Mesendoderm (in vitro differentiated cells): Measurements from ENCODE around the gene CXCR1.

Experiments
- DNase-seq: peaks from one replicate; pipeline ENCODE4 v3.0.0; 2013
- H2AK5ac ChIP-seq: 2 replicates; pipeline ENCODE4 v1.6.1; 2013; ENCODE audit warnings: low read length, inconsistent platforms
- H2BK120ac ChIP-seq: 2 replicates; pipeline ENCODE4 v1.6.1; 2013; ENCODE audit warnings: low read depth, mild to moderate bottlenecking, low read length, moderate library complexity, mixed read lengths
- H2BK15ac ChIP-seq: replicated peaks from 2 replicates; pipeline ENCODE4 v1.6.1; 2013; ENCODE audit warnings: low read depth, mild to moderate bottlenecking, moderate library complexity
- H2BK5ac ChIP-seq: 2 replicates; pipeline ENCODE4 v1.6.1; 2013; ENCODE audit warnings: low read length, inconsistent platforms
- H3K18ac ChIP-seq: 2 replicates; pipeline ENCODE4 v1.6.1; 2013; ENCODE audit warnings: mild to moderate bottlenecking, low read length, mixed read lengths
- H3K23ac ChIP-seq: one replicate; pipeline ENCODE4 v1.6.1; 2013; ENCODE audit warnings: low read length
- H3K27ac ChIP-seq: 2 replicates; pipeline ENCODE4 v1.5.1; 2013; ENCODE audit warnings: low read depth, mild to moderate bottlenecking, inconsistent platforms, low read length, moderate library complexity
- H3K27me3 ChIP-seq: 2 replicates; pipeline ENCODE4 v1.6.1; 2013; ENCODE audit warnings: low read length, control low read depth, mild to moderate bottlenecking, inconsistent platforms; ENCODE audit not compliant: insufficient read depth, poor library complexity
- H3K36me3 ChIP-seq: 2 replicates; pipeline ENCODE4 v1.6.1; 2013; ENCODE audit warnings: low read length, inconsistent platforms; ENCODE audit not compliant: control insufficient read depth, insufficient read depth
- H3K4ac ChIP-seq: one replicate; pipeline ENCODE4 v1.6.1; 2013; ENCODE audit warnings: low read depth, mild to moderate bottlenecking, low read length, moderate library complexity
- H3K4me1 ChIP-seq: 2 replicates; pipeline ENCODE4 v1.6.1; 2013; ENCODE audit warnings: low read depth, low read length, inconsistent platforms; ENCODE audit not compliant: control insufficient read depth
- H3K4me2 ChIP-seq: 2 replicates; pipeline ENCODE4 v1.6.1; 2013; ENCODE audit warnings: low read length
- H3K4me3 ChIP-seq: 2 replicates; pipeline ENCODE4 v1.5.1; 2013; ENCODE audit warnings: mild to moderate bottlenecking, low read length
- H3K56ac ChIP-seq: one replicate; pipeline ENCODE4 v1.6.1; 2013; ENCODE audit warnings: low read length
- H3K79me1 ChIP-seq: 2 replicates; pipeline ENCODE4 v1.6.1; 2013; ENCODE audit warnings: low read length, inconsistent platforms
- H3K79me2 ChIP-seq: 2 replicates; pipeline ENCODE4 v1.6.1; 2013; ENCODE audit warnings: mild to moderate bottlenecking, low read length; ENCODE audit not compliant: control insufficient read depth, insufficient read depth
- H3K9ac ChIP-seq: 2 replicates; pipeline ENCODE4 v1.6.1; 2013; ENCODE audit warnings: low read length, inconsistent platforms
- H4K5ac ChIP-seq: one replicate; pipeline ENCODE4 v1.6.1; 2013; ENCODE audit warnings: low read length
- H4K8ac ChIP-seq: one replicate; pipeline ENCODE4 v1.6.1; 2013; ENCODE audit warnings: low read depth, mild to moderate bottlenecking, control low read depth, low read length, moderate library complexity
- WGBS: extraction: QIAGEN DNeasy Blood & Tissue Kit; methylation state at CpG from one replicate; pipeline ENCODE4 v1.1.7; 2013; ENCODE audit warnings: low lambda C conversion rate, missing lambda C conversion rate; ENCODE audit not compliant: insufficient coverage; ENCODE audit errors: extremely low coverage; 5-methylcytosine and 5-hydroxymethylcytosine counted together

Gene CXCR1

DNA sequence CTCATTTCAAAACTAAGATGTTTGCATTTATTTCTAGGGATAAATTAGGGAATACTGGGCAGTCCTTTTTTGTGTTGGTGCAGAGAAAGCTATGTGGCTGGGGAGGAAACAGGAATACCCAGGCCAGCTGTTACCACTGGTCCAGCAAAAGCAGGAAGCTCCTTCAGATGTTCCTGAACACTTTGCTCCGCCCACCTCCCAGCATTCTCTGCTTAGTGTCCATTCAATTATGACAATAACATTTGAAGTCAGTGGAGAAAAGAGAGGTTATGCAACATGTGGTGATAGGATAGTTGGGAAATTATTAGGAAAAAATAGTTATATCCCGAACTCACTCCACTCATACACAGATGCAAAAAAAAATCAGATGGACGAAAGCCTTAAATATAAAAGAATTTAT is 28.1 kb upstream of the CXCR1 start:
- H2BK15ac ChIP-seq = no peak overlapping the region
- DNase-seq = no peak
- no peak overlapping the region for H3K18ac ChIP-seq

GRCh38 chr2:218193701-218194100 is 26.9 kb upstream of the CXCR1 start:
- no peak overlapping the region for H3K18ac ChIP-seq
- H3K4me3 ChIP-seq = no peak overlapping the region
- H3K27me3 ChIP-seq = no peaks in the 10 kb centered on the region
- H3K36me3 ChIP-seq = no peaks in the 10 kb centered on the region
- H2AK5ac ChIP-seq = no peak overlapping the region
- no peak overlapping the region for H3K27ac ChIP-seq
- no peak overlapping the region for H4K8ac ChIP-seq
- no peak overlapping the region for H3K23ac ChIP-seq
- no peak overlapping the region for H3K4me2 ChIP-seq
- no peak overlapping the region for H2BK15ac ChIP-seq
- no peak overlapping the region for H3K56ac ChIP-seq
- no peaks in the 10 kb centered on the region for H3K4me1 ChIP-seq
- no peaks in the 10 kb centered on the region for H3K79me2 ChIP-seq
- WGBS = no CpG with 5 or more reads among the region's 4 CpGs
- no peak overlapping the region for H3K9ac ChIP-seq
- no peak overlapping the region for H4K5ac ChIP-seq
- H2BK5ac ChIP-seq = no peak overlapping the region
- no peaks in the 10 kb centered on the region for H3K79me1 ChIP-seq
- H3K4ac ChIP-seq = no peak overlapping the region
- H2BK120ac ChIP-seq = no peak overlapping the region
- DNase-seq = no peak

More for the DNA sequence above, 28.1 kb upstream of the CXCR1 start:
- H2BK5ac ChIP-seq = no peak overlapping the region
- no peaks in the 10 kb centered on the region for H3K79me1 ChIP-seq
- WGBS = no CpG with 5 or more reads among the region's 3 CpGs
- no peaks in the 10 kb centered on the region for H3K4me1 ChIP-seq
- no peak overlapping the region for H4K5ac ChIP-seq
- H2BK120ac ChIP-seq = no peak overlapping the region
- H3K27ac ChIP-seq = no peak overlapping the region
- H3K27me3 ChIP-seq = no peaks in the 10 kb centered on the region
- H3K79me2 ChIP-seq = no peaks in the 10 kb centered on the region
- no peak overlapping the region for H3K23ac ChIP-seq
- H3K4me2 ChIP-seq = no peak overlapping the region
- no peak overlapping the region for H3K4me3 ChIP-seq
- no peak overlapping the region for H3K56ac ChIP-seq
- H3K4ac ChIP-seq = no peak overlapping the region
- H4K8ac ChIP-seq = no peak overlapping the region
- no peak overlapping the region for H2AK5ac ChIP-seq
- H3K9ac ChIP-seq = no peak overlapping the region
- no peaks in the 10 kb centered on the region for H3K36me3 ChIP-seq

GRCh38 chr2:218192902-218193430 is 26.2 kb upstream of the CXCR1 start:
- no peak overlapping the region for H3K56ac ChIP-seq
- no CpG with 5 or more reads among the region's 3 CpGs for WGBS

GRCh38 chr2:218188528-218188927 is 21.8 kb upstream of the CXCR1 start:
- H3K4me1 ChIP-seq = no peaks in the 10 kb centered on the region
- H3K27ac ChIP-seq = no peak overlapping the region
- no peak overlapping the region for H3K4me2 ChIP-seq
- no peak overlapping the region for H3K4ac ChIP-seq
- no peak overlapping the region for H4K8ac ChIP-seq
- H3K4me3 ChIP-seq = no peak overlapping the region
- H2BK120ac ChIP-seq = no peak overlapping the region
- no peak overlapping the region for H3K23ac ChIP-seq
- DNase-seq = no peak
- no peak overlapping the region for H3K9ac ChIP-seq
- no peak overlapping the region for H3K56ac ChIP-seq
- no peak overlapping the region for H2BK5ac ChIP-seq
- H3K79me1 ChIP-seq = no peaks in the 10 kb centered on the region
- H4K5ac ChIP-seq = no peak overlapping the region
- no CpG with 5 or more reads among the region's 2 CpGs for WGBS
- no peak overlapping the region for H2AK5ac ChIP-seq
- no peak overlapping the region for H3K18ac ChIP-seq
- no peak overlapping the region for H2BK15ac ChIP-seq
- H3K79me2 ChIP-seq = no peaks in the 10 kb centered on the region
- H3K36me3 ChIP-seq = no peaks in the 10 kb centered on the region
- H3K27me3 ChIP-seq = no peaks in the 10 kb centered on the region

More at GRCh38 chr2:218192902-218193430, 26.2 kb upstream of the CXCR1 start:
- Histone ChIP-seq H4K8ac (no peak overlapping the region), H3K4ac (no peak overlapping the region), H2BK120ac (no peak overlapping the region), H3K4me3 (no peak overlapping the region), H3K18ac (no peak overlapping the region), H3K4me2 (no peak overlapping the region), H3K9ac (no peak overlapping the region), H2AK5ac (no peak overlapping the region), H3K27me3 (no peaks in the 10 kb centered on the region), H3K79me2 (no peaks in the 10 kb centered on the region), H2BK5ac (no peak overlapping the region), H3K4me1 (no peaks in the 10 kb centered on the region), H3K23ac (no peak overlapping the region), H2BK15ac (no peak overlapping the region), H4K5ac (no peak overlapping the region), H3K27ac (no peak overlapping the region), H3K79me1 (no peaks in the 10 kb centered on the region), H3K36me3 (no peaks in the 10 kb centered on the region)
- no peak for DNase-seq

GRCh38 chr2:218187296-218188015 is 20.7 kb upstream of the CXCR1 start:
- no peaks in the 10 kb centered on the region for H3K79me1 ChIP-seq
- H3K56ac ChIP-seq = no peak overlapping the region
- H3K4ac ChIP-seq = no peak overlapping the region
- WGBS = no CpG with 5 or more reads among the region's 4 CpGs
- no peak overlapping the region for H4K8ac ChIP-seq
- H4K5ac ChIP-seq = no peak overlapping the region
- peak; percentile 18 for DNase-seq
- no peaks in the 10 kb centered on the region for H3K36me3 ChIP-seq
- H3K18ac ChIP-seq = no peak overlapping the region
- H3K4me1 ChIP-seq = no peaks in the 10 kb centered on the region
- H3K27ac ChIP-seq = no peak overlapping the region
- H2BK120ac ChIP-seq = no peak overlapping the region
- no peak overlapping the region for H2AK5ac ChIP-seq
- H2BK15ac ChIP-seq = no peak overlapping the region
- H3K4me3 ChIP-seq = no peak overlapping the region
- no peak overlapping the region for H2BK5ac ChIP-seq
- H3K23ac ChIP-seq = no peak overlapping the region
- H3K79me2 ChIP-seq = no peaks in the 10 kb centered on the region
- no peaks in the 10 kb centered on the region for H3K27me3 ChIP-seq
- H3K4me2 ChIP-seq = no peak overlapping the region
- no peak overlapping the region for H3K9ac ChIP-seq

DNA sequence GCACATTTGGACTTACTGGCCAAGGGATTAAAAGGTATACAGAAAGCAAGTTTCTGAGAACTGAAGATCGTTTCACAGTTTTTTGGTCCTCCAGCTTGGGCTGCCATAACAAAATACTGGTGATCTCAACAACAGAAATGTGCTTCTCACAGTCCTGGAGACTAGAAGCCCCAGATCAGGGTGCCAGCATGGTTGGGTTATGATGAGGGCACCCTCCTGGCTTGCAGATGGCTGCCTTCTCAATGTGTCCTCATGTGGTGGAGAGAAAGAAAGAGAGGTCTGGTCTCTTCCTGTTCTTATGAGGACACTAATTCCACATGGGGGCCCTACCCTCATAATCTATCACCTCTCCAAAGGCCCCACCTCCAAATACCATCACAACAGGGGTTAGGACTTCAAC is 20.1 kb upstream of the CXCR1 start:
- H3K9ac ChIP-seq = no peak overlapping the region
- H3K27ac ChIP-seq = no peak overlapping the region
- no peak overlapping the region for H2AK5ac ChIP-seq
- H3K4ac ChIP-seq = no peak overlapping the region
- no peak overlapping the region for H2BK5ac ChIP-seq
- H2BK15ac ChIP-seq = no peak overlapping the region
- no peak overlapping the region for H3K18ac ChIP-seq
- H4K8ac ChIP-seq = no peak overlapping the region
- H3K4me2 ChIP-seq = no peak overlapping the region
- H4K5ac ChIP-seq = no peak overlapping the region
- WGBS = no CpG with 5 or more reads among the region's 1 CpG
- no peaks in the 10 kb centered on the region for H3K36me3 ChIP-seq
- H3K23ac ChIP-seq = no peak overlapping the region
- no peaks in the 10 kb centered on the region for H3K79me2 ChIP-seq
- no peaks in the 10 kb centered on the region for H3K27me3 ChIP-seq
- no peak overlapping the region for H3K56ac ChIP-seq
- no peaks in the 10 kb centered on the region for H3K4me1 ChIP-seq
- no peaks in the 10 kb centered on the region for H3K79me1 ChIP-seq
- no peak overlapping the region for H3K4me3 ChIP-seq
- no peak overlapping the region for H2BK120ac ChIP-seq
- no peak for DNase-seq
